A549 (cell line): ENCODE measurements around the gene JAZF1.

Experiments used
- CTCF ChIP-seq: fragments of >200 bp; sonication (Bioruptor Twin); formaldehyde crosslinking; IDR thresholded peaks from 3 replicates; pipeline ENCODE4 v1.5.1; 2016
- KDM1A ChIP-seq: fragments of 200-600 bp; sonication (generic); IDR thresholded peaks from 2 replicates; pipeline ENCODE4 v1.6.1; 2016; ENCODE audit warnings: low read depth, mild to moderate bottlenecking
- TF ChIP-seq, protein P1 (sequence below): fragments of 200-600 bp; sonication (generic); IDR thresholded peaks from 2 replicates; pipeline ENCODE4 v1.6.1; 2016; ENCODE audit warnings: antibody characterized with exemption, mild to moderate bottlenecking, moderate library complexity
- TF ChIP-seq, protein P2 (sequence below): IDR thresholded peaks from 2 replicates; pipeline ENCODE4 v1.6.1; 2012

- TF ChIP-seq, protein P1, sequence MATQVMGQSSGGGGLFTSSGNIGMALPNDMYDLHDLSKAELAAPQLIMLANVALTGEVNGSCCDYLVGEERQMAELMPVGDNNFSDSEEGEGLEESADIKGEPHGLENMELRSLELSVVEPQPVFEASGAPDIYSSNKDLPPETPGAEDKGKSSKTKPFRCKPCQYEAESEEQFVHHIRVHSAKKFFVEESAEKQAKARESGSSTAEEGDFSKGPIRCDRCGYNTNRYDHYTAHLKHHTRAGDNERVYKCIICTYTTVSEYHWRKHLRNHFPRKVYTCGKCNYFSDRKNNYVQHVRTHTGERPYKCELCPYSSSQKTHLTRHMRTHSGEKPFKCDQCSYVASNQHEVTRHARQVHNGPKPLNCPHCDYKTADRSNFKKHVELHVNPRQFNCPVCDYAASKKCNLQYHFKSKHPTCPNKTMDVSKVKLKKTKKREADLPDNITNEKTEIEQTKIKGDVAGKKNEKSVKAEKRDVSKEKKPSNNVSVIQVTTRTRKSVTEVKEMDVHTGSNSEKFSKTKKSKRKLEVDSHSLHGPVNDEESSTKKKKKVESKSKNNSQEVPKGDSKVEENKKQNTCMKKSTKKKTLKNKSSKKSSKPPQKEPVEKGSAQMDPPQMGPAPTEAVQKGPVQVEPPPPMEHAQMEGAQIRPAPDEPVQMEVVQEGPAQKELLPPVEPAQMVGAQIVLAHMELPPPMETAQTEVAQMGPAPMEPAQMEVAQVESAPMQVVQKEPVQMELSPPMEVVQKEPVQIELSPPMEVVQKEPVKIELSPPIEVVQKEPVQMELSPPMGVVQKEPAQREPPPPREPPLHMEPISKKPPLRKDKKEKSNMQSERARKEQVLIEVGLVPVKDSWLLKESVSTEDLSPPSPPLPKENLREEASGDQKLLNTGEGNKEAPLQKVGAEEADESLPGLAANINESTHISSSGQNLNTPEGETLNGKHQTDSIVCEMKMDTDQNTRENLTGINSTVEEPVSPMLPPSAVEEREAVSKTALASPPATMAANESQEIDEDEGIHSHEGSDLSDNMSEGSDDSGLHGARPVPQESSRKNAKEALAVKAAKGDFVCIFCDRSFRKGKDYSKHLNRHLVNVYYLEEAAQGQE = no peak
- TF ChIP-seq CTCF (peak; percentile 75), KDM1A (no peak)
- TF ChIP-seq, protein P2, sequence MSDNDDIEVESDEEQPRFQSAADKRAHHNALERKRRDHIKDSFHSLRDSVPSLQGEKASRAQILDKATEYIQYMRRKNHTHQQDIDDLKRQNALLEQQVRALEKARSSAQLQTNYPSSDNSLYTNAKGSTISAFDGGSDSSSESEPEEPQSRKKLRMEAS = peak; percentile 42
These were observed 118.2 kb downstream of the JAZF1 start for GRCh38 chr7:28062197-28062991.
